Measurements from ENCODE around the gene PTPRE. TPM values are rescaled to one million over a fixed set of nuclear protein-coding genes. Genes with fewer than 3 reads are reported as not detected.

The PTPRE gene
- total RNA-seq, 1 experiment from 2014 or later, result 0.50 TPM

- TF ChIP-seq CTCF (IDR thresholded peaks at IDR 0.05; ENCODE audit: insufficient read depth in 1 of 2, low read depth in 1 of 2, low read length in 1 of 2, severe bottlenecking in 1 of 2, unreplicated experiment in 1 of 2), result no peak
- Histone ChIP-seq H3K4me3 (ENCODE audit: low read depth, low read length) (no peak overlapping the region), H3K27me3 (replicated peaks; ENCODE audit: control insufficient read depth, insufficient read depth, low read length) (no peaks in the 10 kb centered on the region), H3K36me3 (ENCODE audit: control insufficient read depth, insufficient read depth, low read length) (no peaks in the 10 kb centered on the region), H3K9me3 (no peaks in the 10 kb centered on the region), H3K4me1 (no peaks in the 10 kb centered on the region)
- H3K4me1 Mint-ChIP-seq (ENCODE audit: low read depth, unreplicated experiment), result no peaks in the 10 kb centered on the region
- BruUV-seq (replicated peaks), result no TSS peak
- no peaks in the 10 kb centered on the region for H3K9me3 Mint-ChIP-seq (ENCODE audit: unreplicated experiment)
- DNase-seq, result no peak
- peaks cover 13% of the 10 kb centered on the region for H3K27me3 Mint-ChIP-seq (ENCODE audit: insufficient read depth, unreplicated experiment)
- H3K36me3 Mint-ChIP-seq (ENCODE audit: insufficient read depth, unreplicated experiment), result no peaks in the 10 kb centered on the region
- CTCF ChIA-PET, result interaction anchor here (1.0 kb wide), 1 partner anchor 40 kb away, joined by 3 read pairs; the partner anchor contains the start of gene PTPRE
- no peak overlapping the region for H3K27ac Mint-ChIP-seq (ENCODE audit: unreplicated experiment)
- intact Hi-C loops (cut with micrococcal nuclease; ENCODE audit: unreplicated experiment), result no loop called here
- H3K4me3 Mint-ChIP-seq (ENCODE audit: unreplicated experiment), result no peak overlapping the region
- POLR2A ChIA-PET, result no interaction called here
These were observed 40.3 kb downstream of the PTPRE start for GRCh38 chr10:127947211-127947610.

- H3K36me3 Mint-ChIP-seq (ENCODE audit: insufficient read depth, unreplicated experiment), result no peaks in the 10 kb centered on the region
- no peaks in the 10 kb centered on the region for H3K4me1 Mint-ChIP-seq (ENCODE audit: low read depth, unreplicated experiment)
- intact Hi-C loops (cut with micrococcal nuclease; ENCODE audit: unreplicated experiment), result no loop called here
- TF ChIP-seq CTCF (IDR thresholded peaks at IDR 0.05; ENCODE audit: insufficient read depth in 1 of 2, low read depth in 1 of 2, low read length in 1 of 2, severe bottlenecking in 1 of 2, unreplicated experiment in 1 of 2), result no peak
- Histone ChIP-seq H3K4me3 (ENCODE audit: low read depth, low read length) (no peak overlapping the region), H3K9me3 (no peaks in the 10 kb centered on the region), H3K27me3 (replicated peaks; ENCODE audit: control insufficient read depth, insufficient read depth, low read length) (no peaks in the 10 kb centered on the region), H3K4me1 (no peaks in the 10 kb centered on the region), H3K36me3 (ENCODE audit: control insufficient read depth, insufficient read depth, low read length) (no peaks in the 10 kb centered on the region)
- H3K9me3 Mint-ChIP-seq (ENCODE audit: unreplicated experiment), result no peaks in the 10 kb centered on the region
- no peak for DNase-seq
- peaks cover 9% of the 10 kb centered on the region for H3K27me3 Mint-ChIP-seq (ENCODE audit: insufficient read depth, unreplicated experiment)
- POLR2A ChIA-PET, result no interaction called here
- BruUV-seq (replicated peaks), result no TSS peak
- no peak overlapping the region for H3K27ac Mint-ChIP-seq (ENCODE audit: unreplicated experiment)
- CTCF ChIA-PET, result no interaction called here
- no peak overlapping the region for H3K4me3 Mint-ChIP-seq (ENCODE audit: unreplicated experiment)
These were observed 41.9 kb downstream of the PTPRE start for GRCh38 chr10:127948791-127949190.

- H3K4me3 ChIP-seq (ENCODE audit: low read depth, low read length), result no peak overlapping the region
- no peak overlapping the region for H3K27ac Mint-ChIP-seq (ENCODE audit: unreplicated experiment)
- H3K4me3 Mint-ChIP-seq (ENCODE audit: unreplicated experiment), result no peak overlapping the region
- no peaks in the 10 kb centered on the region for H3K4me1 ChIP-seq
- intact Hi-C loops (cut with micrococcal nuclease; ENCODE audit: unreplicated experiment), result no loop called here
- no peaks in the 10 kb centered on the region; the same call in 1 of the 2 replicates for H3K27me3 ChIP-seq (replicated peaks; ENCODE audit: control insufficient read depth, insufficient read depth, low read length)
- no peak for DNase-seq
- H3K9me3 Mint-ChIP-seq (ENCODE audit: unreplicated experiment), result no peaks in the 10 kb centered on the region
- no peaks in the 10 kb centered on the region for H3K4me1 Mint-ChIP-seq (ENCODE audit: low read depth, unreplicated experiment)
- ChIA-PET CTCF (no interaction called here), POLR2A (no interaction called here)
- BruUV-seq (replicated peaks), result no TSS peak
- TF ChIP-seq CTCF (IDR thresholded peaks at IDR 0.05; ENCODE audit: insufficient read depth in 1 of 2, low read depth in 1 of 2, low read length in 1 of 2, severe bottlenecking in 1 of 2, unreplicated experiment in 1 of 2), result no peak
- no peaks in the 10 kb centered on the region for H3K36me3 ChIP-seq (ENCODE audit: control insufficient read depth, insufficient read depth, low read length)
- no peaks in the 10 kb centered on the region for H3K36me3 Mint-ChIP-seq (ENCODE audit: insufficient read depth, unreplicated experiment)
- H3K27me3 Mint-ChIP-seq (ENCODE audit: insufficient read depth, unreplicated experiment), result peaks cover 4% of the 10 kb centered on the region
- H3K9me3 ChIP-seq, result no peaks in the 10 kb centered on the region
These were observed 42.9 kb downstream of the PTPRE start for GRCh38 chr10:127949831-127950230.
